GM21515 (cell line): ENCODE data around the gene MOB3B.
"Not testable (repeated sequence)": the region's sequence is repeated elsewhere in the genome, so short reads cannot be mapped to it uniquely, and the experiment has no call there.

Source experiments
- ATAC-seq: cut with Tn5 transposase; IDR thresholded peaks from one replicate; pipeline ENCODE4 v1.9.1; 2021; ENCODE audit not compliant: unreplicated experiment

MOB3B gene

GRCh38 chr9:27451207-27451797, 78.3 kb downstream of the MOB3B start:
- no peak for ATAC-seq

- no peak for ATAC-seq
Observed at GRCh38 chr9:27450752-27451151, 78.9 kb downstream of the MOB3B start.

DNA sequence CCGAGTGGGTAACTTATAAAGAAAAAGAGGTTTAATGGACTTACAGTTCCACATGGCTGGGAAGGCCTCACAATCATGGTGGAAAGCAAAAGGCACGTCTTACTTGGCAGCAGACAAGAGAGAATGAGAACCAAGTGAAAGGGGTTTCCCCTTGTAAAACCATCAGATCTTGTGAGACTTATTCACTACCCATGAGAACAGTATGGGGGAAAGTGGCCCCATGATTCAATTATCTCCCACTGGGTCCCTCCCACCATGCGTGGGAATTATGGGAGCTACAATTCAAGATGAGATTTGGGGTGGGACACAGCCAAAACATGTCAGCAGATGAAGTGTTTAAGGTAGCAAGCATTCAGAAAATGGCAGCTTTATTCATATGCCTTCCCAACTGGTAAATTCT, 81.3 kb downstream of the MOB3B start:
- ATAC-seq = not testable (repeated sequence)

DNA sequence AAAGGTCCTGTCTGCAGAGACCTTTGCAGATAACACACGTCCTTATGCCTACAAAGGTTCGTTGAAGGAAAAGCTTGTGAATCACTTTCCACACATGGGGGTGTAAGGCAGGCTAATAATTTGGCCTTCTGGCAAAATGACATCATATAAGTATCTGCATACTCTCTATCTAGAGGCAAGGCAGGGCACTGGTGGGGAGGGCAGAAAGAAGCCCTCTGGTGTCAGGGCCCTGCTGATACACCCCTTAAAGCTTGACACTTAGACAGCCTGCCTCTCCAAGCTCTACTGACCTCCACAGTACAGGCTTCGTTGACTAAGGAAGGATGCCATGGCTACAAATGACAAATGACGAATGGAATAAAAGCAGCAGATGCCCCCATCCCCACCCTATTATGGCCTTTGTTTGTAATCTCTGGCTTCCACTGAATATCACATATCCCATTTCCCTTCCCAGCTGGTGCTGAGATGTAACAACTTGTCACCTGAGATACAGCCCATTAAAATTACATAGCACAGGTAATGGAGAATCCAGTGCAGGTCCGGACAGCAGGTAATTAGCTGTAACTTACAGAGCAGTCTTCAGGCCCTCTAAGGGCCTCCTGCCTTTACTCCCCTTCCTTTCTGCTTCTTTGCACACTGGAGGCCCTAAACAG, 82.5 kb downstream of the MOB3B start:
- no peak for ATAC-seq

DNA sequence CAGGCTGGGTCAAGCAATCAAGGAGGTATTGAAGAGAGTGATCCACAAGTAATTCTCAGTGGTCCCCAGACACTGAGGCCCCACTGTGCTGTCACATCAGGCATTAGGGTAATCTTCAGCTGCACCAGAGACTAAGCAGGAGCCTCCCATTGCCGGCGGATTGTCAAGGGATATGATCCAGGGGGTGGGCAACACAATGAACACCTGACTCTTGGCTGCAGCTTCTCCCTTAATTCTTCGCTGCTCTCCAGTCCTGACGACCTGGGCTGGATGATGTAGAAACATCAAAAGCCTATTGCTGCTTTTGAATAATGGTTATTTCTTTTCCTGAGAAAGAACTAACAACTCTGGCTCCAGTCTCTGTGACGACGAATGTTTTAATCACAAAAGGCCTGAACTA, 83.9 kb downstream of the MOB3B start:
- no peak for ATAC-seq

DNA sequence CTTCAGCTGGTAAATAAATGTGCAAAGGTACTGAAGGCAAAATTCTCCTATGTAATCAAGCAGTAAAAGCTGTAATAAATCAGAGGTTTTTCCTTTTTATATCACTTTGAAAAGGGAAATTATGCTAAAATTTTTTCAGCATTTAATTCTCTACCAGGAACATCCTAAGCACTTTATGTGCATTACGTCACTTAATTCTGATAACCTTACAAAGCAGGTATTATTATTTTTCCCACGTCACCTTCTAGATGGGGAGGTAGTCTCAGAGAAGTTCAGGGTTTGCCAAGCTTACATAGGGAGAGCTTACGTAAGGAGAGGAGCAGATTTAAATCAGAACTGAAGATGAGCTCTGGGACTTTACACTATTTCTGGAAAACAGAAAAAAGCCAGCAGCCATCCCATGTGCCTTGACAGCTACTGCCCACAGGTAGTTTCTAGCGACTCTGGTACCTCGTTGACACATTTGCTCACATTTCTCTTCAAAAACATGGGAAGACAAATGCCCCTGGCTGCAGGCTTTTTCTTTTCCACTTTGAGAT, 84.5 kb downstream of the MOB3B start:
- ATAC-seq = no peak

DNA sequence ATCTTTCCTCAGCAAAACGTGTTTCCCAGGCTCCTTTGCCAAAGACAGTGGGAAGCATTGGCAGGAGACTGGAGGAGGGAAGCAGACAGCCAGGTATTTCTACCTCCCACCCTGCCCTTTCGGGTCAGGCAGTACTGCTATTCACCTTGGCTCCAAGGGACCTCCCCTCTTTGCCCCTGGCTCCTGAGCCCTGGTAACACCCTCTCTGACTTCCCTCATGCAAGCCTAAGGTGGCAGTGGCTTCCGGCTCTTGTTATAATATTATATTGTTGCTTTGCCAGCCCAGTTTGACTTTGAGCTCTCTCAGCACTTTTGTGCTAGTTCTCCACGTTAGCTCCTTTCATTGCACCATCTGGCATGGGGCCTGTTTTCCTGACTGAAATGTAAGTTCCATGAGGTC, 87.2 kb downstream of the MOB3B start:
- no peak for ATAC-seq

DNA sequence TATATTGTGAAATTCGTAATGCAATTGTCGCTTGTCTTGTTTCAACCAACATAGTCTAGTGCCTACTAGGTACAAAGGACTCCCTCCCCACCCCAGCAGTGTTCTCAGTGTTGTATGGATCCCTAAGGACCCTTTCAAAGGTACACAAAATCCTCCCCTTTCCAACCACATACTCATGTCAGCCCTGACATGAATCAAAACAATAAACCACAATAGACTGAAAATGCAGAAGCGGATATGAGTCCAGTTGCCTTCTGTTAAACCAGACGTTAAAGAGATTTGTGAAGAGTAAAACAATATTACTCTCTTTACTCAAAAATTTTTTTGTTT, 87.9 kb downstream of the MOB3B start:
- peak; percentile 92 for ATAC-seq

DNA sequence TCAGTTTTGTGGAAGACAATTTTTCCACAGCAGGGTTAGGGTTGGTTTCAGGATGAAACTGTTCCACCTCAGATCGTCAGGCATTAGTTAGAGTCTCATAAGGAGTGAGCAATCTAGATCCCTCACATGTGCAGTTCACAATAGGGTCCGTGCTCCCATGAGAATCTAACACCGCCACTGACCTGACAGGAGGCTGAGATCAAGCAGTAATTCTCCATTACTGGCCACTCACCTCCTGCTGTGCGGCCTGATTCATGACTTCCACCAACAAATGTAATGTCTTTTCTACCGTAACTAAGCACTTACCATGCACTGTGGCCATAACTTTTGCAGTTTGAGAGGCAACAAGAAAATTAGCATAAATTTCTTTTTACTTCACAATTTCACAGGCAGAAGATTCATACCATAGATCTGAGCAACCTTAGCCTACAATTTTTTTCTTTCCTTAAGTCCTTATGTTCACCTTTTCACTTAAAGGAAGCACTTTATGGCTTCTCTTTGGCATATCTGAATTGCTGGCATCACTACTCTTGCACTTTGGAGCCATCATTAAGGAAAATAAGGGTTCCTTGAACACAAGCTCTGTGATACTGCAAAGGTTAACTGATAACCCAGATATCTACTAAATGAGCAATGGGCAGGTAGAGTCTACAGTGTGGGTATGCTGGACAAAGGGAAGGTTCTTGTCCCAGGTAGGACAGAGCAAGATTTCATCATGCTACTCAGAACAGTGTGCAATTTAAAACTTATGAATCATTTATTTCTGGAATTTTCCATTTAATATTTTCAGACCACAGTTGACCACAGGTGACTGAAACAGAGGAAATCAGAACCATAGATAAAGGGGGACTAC, 88.5 kb downstream of the MOB3B start:
- ATAC-seq = peak; percentile 36

- no peak for ATAC-seq
Observed at GRCh38 chr9:27438522-27438921, 91.1 kb downstream of the MOB3B start.

GRCh38 chr9:27437652-27438373, 91.8 kb downstream of the MOB3B start:
- ATAC-seq = no peak

DNA sequence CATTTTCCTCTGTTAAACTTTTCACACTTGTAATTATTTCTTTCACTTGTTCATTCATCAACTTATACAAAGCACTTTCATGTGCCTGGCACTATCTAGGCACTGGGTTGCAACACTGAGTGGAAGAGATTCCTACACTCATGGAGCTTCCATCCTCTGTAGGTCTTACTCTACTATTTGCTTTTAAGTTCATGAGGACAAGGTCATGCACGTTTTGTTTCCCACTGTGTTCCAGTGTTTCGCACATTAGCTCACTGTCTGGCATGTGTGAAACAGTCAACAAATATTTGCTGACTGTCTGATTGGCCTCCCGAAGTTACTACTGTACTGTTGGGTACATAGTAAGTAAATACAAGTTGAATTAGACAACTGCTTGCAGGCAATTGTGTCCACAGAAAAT, 93.4 kb downstream of the MOB3B start:
- ATAC-seq = no peak

GRCh38 chr9:27433631-27434325, 95.8 kb downstream of the MOB3B start:
- no peak for ATAC-seq

DNA sequence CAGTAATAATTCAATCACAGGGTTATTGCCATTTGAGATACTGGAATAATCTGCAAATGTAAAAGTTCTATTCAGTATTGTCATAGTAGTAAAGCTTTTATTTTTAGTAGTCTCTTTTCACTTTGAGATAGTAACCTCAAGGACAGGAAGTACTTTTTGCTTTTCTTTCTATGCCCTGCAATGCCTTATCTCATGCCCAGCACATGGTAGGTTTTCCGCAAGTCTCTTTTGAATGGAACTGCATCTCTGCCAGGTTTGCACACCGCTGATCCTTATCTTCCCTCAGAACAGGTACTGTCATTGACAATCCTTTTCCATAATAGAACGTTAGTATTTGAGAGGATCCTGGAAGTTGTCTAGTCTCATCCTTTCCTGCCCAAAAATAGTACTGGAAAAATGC, 97.3 kb downstream of the MOB3B start:
- ATAC-seq = no peak

GRCh38 chr9:27431543-27432147, 98.0 kb downstream of the MOB3B start:
- ATAC-seq = no peak

GRCh38 chr9:27430750-27431535, 98.7 kb downstream of the MOB3B start:
- ATAC-seq = no peak

DNA sequence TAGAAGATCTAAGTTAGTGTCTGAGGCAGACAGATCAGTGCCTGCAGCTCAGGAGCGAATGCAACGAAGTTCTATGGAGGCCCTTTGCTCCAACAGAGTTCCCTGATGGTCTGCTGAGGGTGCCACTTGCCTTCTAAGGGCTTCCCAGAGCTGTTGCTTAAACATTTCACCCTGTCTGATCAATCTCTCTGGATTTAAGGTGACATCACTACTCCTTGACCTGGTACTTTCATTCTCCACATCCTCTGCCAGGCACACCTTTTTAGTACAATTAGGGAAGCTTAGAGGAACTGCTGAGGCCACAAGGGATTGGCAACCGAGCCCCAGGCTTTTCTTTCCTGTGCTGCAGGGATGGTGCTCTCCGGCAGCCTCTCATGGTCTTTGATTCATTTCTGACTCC, 99.7 kb downstream of the MOB3B start:
- no peak for ATAC-seq

DNA sequence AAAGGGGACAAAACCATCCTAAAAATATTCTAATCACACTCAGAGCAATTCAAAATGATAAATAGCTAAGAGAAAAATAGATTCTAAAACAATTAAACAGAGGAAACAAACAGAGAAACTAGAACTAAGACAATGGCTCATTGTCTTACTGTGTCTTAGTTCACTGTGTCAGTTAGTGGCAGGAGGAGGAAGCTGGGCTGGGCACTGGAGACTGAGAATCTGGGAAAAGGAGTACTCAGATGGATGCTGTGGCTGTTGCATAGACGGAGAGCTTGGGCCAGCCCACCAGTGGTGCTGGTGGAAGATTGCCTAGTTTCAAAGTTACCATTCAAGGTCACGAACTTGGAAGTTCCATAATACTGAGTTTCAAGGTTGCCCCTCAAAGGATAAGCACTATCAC, 100.2 kb downstream of the MOB3B start:
- no peak for ATAC-seq

DNA sequence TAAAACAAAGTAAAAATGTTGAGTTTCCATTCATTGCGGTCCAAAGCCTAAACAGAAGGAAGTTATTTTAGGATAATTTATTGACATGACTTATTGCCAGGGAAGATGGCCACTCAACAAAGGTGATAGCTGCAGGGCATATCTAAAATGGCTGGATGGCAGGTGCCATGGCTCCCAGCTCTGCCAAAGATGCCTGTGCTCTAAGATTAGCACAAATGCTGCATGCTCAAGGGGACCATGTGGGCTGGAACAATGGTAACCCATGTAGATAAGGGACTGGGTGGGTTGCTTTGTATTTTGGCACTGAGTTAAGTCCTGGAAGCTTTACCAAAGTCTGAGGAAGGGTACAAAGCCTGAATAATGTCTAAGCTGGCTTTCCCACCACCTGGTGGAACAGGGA, 101.1 kb downstream of the MOB3B start:
- no peak for ATAC-seq

DNA sequence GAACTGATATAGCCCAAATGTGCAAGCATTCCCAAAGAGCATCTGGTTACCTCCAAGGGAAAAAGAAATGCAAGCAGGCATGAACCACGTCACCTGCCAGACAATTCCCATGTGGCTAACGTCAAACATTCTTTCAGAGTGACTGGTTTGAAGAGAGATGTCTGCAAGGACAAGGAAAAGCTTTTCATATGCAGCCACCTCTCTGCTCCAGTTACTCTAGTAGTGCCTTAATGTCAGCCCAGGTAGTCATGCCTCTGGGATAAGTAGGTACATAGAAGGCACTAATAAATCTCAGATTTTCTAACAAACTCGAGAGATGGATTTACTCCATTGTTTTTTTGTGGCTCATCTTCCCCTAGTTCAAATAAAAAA, 102.4 kb downstream of the MOB3B start:
- no peak for ATAC-seq
